Right lung (tissue), 10 donors: ENCODE results near the gene DRG1. TPM values are rescaled to one million over a fixed set of nuclear protein-coding genes. Genes with fewer than 3 reads are reported as not detected.
"Not testable (repeated sequence)": the region's sequence is repeated elsewhere in the genome, so short reads cannot be mapped to it uniquely, and the experiment has no call there.

Experiments used
- DNase-seq, 2 donors: peaks; one replicate each; pipeline ENCODE4 v3.0.0-alpha.2; 2013
- long read RNA-seq, 8 donors: transcript quantifications; one replicate each; lab custom pipeline, GENCODE V29; 2026
- polyA plus RNA-seq, 5 donors: library from polyadenylated mRNA; unstranded; fragments of 120-200 nt; gene quantifications; one replicate each; pipeline versions ENCODE4 v1.2.1 to v1.2.3, GENCODE V29; 2013; ENCODE audit warnings: inconsistent platforms in 1 of 5, low replicate concordance in 1 of 5; ENCODE audit not compliant: insufficient read length in 5 of 5, insufficient read depth in 1 of 5

Gene DRG1
- polyA plus RNA-seq, result 10 to 100 TPM; 68.9 to 85.8 (median 73.5) TPM
- long read RNA-seq, donor 1, transcript DRG1-201 (9 exons, 1,746 nt), result major isoform, 36 of 56 reads
- long read RNA-seq, donor 1, partial matches to known transcripts, result 16 of 56 reads
- long read RNA-seq, donor 1, other reads (novel, unspliced or antisense), result 0 of 56 reads
- long read RNA-seq, donor 2, transcript DRG1-201 (9 exons, 1,746 nt), result major isoform, 14 of 14 reads
- long read RNA-seq, donor 2, partial matches to known transcripts, result 0 of 14 reads
- long read RNA-seq, donor 2, other reads (novel, unspliced or antisense), result 0 of 14 reads
- long read RNA-seq, donor 3, transcript DRG1-201 (9 exons, 1,746 nt), result major isoform, 17 of 22 reads
- long read RNA-seq, donor 3, transcript DRG1-204 (3 exons, 677 nt), result minor isoform, 5 of 22 reads
- long read RNA-seq, donor 3, partial matches to known transcripts, result 0 of 22 reads
- long read RNA-seq, donor 3, other reads (novel, unspliced or antisense), result 0 of 22 reads
- long read RNA-seq, donor 4, transcript DRG1-201 (9 exons, 1,746 nt), result major isoform, 9 of 24 reads
- long read RNA-seq, donor 4, partial matches to known transcripts, result 14 of 24 reads
- long read RNA-seq, donor 4, other reads (novel, unspliced or antisense), result 0 of 24 reads
- long read RNA-seq, donor 5, transcript DRG1-201 (9 exons, 1,746 nt), result major isoform, 39 of 62 reads
- long read RNA-seq, donor 5, partial matches to known transcripts, result 22 of 62 reads
- long read RNA-seq, donor 5, other reads (novel, unspliced or antisense), result 0 of 62 reads
- long read RNA-seq, donor 6, transcript DRG1-201 (9 exons, 1,746 nt), result major isoform, 26 of 29 reads
- long read RNA-seq, donor 6, partial matches to known transcripts, result 0 of 29 reads
- long read RNA-seq, donor 6, other reads (novel, unspliced or antisense), result 0 of 29 reads
- long read RNA-seq, donor 7, transcript DRG1-201 (9 exons, 1,746 nt), result major isoform, 17 of 31 reads
- long read RNA-seq, donor 7, partial matches to known transcripts, result 14 of 31 reads
- long read RNA-seq, donor 7, other reads (novel, unspliced or antisense), result 0 of 31 reads
- long read RNA-seq, donor 8, transcript DRG1-201 (9 exons, 1,746 nt), result major isoform, 9 of 9 reads
- long read RNA-seq, donor 8, partial matches to known transcripts, result 0 of 9 reads
- long read RNA-seq, donor 8, other reads (novel, unspliced or antisense), result 0 of 9 reads

- DNase-seq, result peak; percentile 97
Measured at GRCh38 chr22:31399211-31400022, at the start of gene DRG1. DRG1 (plus strand) TSS chr22:31399604; CDS start chr22:31399684, 80 bp downstream.

- no peak for DNase-seq
Measured at GRCh38 chr22:31349960-31350359, 49.4 kb upstream of the DRG1 start.

- peak; percentile 12 to 24 for DNase-seq
Measured at GRCh38 chr22:31350410-31350863, 49.0 kb upstream of the DRG1 start.

GRCh38 chr22:31354515-31354914, 44.9 kb upstream of the DRG1 start:
- no peak for DNase-seq

- DNase-seq, result no peak
Measured at GRCh38 chr22:31360029-31360428, 39.4 kb upstream of the DRG1 start.

GRCh38 chr22:31361743-31362142, 37.7 kb upstream of the DRG1 start:
- DNase-seq, result no peak

GRCh38 chr22:31363885-31364465, 35.4 kb upstream of the DRG1 start:
- DNase-seq, result no peak

GRCh38 chr22:31367426-31367825, 32.0 kb upstream of the DRG1 start:
- no peak for DNase-seq

GRCh38 chr22:31377612-31378011, 21.8 kb upstream of the DRG1 start:
- DNase-seq, result no peak

GRCh38 chr22:31378123-31378522, 21.3 kb upstream of the DRG1 start:
- no peak for DNase-seq

GRCh38 chr22:31378651-31379050, 20.8 kb upstream of the DRG1 start:
- not testable (repeated sequence) for DNase-seq

GRCh38 chr22:31393893-31394292, 5.5 kb upstream of the DRG1 start:
- DNase-seq, result no peak

- no peak for DNase-seq
Measured at GRCh38 chr22:31394326-31394725, 5.1 kb upstream of the DRG1 start.

GRCh38 chr22:31398231-31398630, 1.2 kb upstream of the DRG1 start:
- no peak for DNase-seq

- no peak for DNase-seq
Measured at GRCh38 chr22:31400023-31400397, 606 bp downstream of the DRG1 start.

- not testable (repeated sequence) for DNase-seq
Measured at GRCh38 chr22:31402350-31402749, 2.9 kb downstream of the DRG1 start.

- DNase-seq, result no peak
Measured at GRCh38 chr22:31425331-31426050, 26.1 kb downstream of the DRG1 start.

GRCh38 chr22:31431950-31432349, 32.5 kb downstream of the DRG1 start:
- no peak for DNase-seq

- DNase-seq, result no peak
Measured at GRCh38 chr22:31436132-31436531, 36.7 kb downstream of the DRG1 start.

GRCh38 chr22:31439808-31440207, 40.4 kb downstream of the DRG1 start:
- peak in 1 of 2 donors; percentile 6 for DNase-seq
